GM19043 (cell line): ENCODE measurements around the gene SF3B6.
"Not testable (repeated sequence)": the region's sequence is repeated elsewhere in the genome, so short reads cannot be mapped to it uniquely, and the experiment has no call there.

Source experiments
- ATAC-seq: cut with Tn5 transposase; IDR thresholded peaks from one replicate; pipeline ENCODE4 v1.9.1; 2021; ENCODE audit warnings: low read depth; ENCODE audit not compliant: unreplicated experiment

SF3B6 gene

GRCh38 chr2:24075915-24076848 is at the start of gene SF3B6:
SF3B6 (minus strand) TSS chr2:24076326; CDS start chr2:24076229, 97 bp downstream.
- ATAC-seq = peak; percentile 93

DNA sequence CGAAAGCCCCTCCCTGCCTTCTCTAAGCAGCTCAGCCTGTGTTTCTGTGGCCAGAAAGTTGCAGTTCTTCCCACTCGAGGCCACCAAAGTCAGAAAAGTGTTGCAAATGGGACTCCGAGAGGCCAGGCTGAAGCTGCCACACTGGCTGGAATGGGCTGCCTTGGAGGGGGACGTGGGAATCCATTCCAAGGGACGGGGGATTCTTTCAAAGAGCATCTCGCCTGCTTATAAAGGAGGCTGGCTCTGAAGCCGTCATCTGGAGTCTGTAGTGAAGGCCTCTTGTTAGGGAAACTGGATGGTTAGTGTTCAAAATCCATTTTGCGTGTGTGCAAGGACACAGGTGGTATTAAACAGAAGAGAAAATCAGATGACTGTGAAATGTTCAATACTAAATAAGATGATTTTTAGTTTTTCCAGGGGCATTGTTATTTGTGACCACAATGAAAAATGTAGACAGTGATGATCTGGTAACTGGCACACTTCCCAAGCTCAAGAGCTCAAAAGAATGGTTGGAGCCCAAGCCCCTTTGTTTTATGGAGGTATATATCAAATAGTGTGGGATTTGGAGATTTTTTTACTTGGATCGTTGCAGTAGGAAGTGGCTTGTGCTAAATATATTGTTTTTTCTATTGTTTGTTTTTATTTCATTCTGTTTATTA is 47.9 kb upstream of the SF3B6 start:
- peak; percentile 17 for ATAC-seq

- ATAC-seq = peak; percentile 89
Measured at GRCh38 chr2:24123195-24123921, 47.2 kb upstream of the SF3B6 start, which contains the start of the genes FAM228B and PFN4. FAM228B (plus strand) TSS chr2:24123469; CDS start chr2:24124362, 893 bp downstream. PFN4 (minus strand) TSS chr2:24123334; CDS start chr2:24122535, 799 bp downstream.

- ATAC-seq = no peak
Measured at GRCh38 chr2:24122366-24123194, 46.5 kb upstream of the SF3B6 start.

DNA sequence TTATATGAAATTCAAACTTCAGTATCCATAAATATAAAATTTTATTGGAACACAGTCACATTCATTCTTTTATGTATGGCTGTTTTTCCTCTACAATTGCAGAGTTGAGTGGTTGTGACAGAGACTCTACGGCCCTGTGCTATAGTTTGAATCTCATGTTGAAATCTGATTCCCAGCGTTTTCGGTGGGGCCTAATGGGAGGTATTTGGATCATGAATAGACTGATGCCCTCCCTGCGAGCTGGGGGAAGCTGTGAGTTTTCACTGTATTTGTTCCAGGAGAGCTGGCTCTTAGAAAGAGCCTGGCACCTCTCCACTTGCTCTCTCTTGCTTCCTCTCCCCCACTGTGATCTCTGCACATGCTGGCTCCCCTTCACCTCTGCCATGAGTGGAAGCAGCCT is 45.3 kb upstream of the SF3B6 start:
- no peak for ATAC-seq

DNA sequence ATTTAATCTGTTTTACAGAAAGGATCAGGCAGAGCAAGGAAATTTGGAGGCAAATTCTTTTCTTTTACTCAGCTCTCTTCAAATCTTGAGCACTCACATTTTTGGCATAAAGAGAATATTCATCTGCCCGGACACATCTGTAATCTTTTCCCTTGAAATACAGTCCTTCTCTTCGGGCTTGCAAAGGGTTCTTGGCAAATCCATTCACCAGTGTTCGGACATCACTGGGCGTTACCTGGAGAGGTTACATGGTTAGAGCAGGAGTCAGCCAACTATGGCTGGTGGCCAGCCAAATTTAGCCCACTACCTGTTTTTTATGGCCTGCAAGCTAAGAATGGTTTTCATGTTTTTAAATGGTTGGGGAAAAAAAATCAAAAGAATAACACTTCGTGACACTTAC is 44.9 kb upstream of the SF3B6 start:
- no peak for ATAC-seq

- no peak for ATAC-seq
Measured at GRCh38 chr2:24117902-24118301, 41.8 kb upstream of the SF3B6 start.

DNA sequence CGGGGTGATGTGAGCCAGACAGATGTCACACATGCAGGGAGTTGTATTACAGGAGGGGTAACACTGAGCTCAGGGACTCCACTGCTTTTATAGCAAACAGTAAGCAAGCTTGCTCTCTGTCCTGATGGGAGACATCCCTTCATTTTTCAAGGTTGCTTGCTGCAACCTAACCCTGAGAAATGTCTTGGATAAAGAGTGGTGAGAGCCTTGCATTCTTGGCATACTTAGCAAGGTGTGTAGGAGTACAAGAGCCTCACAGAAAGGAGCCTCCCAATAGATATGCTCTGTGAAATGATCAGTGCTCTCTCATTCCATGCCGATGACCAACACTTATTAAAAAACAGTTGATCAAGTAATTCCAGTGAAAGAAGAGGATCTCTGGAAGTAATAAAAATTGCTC is 38.9 kb upstream of the SF3B6 start:
- no peak for ATAC-seq

GRCh38 chr2:24111407-24111901 is 35.3 kb upstream of the SF3B6 start:
- ATAC-seq = no peak

DNA sequence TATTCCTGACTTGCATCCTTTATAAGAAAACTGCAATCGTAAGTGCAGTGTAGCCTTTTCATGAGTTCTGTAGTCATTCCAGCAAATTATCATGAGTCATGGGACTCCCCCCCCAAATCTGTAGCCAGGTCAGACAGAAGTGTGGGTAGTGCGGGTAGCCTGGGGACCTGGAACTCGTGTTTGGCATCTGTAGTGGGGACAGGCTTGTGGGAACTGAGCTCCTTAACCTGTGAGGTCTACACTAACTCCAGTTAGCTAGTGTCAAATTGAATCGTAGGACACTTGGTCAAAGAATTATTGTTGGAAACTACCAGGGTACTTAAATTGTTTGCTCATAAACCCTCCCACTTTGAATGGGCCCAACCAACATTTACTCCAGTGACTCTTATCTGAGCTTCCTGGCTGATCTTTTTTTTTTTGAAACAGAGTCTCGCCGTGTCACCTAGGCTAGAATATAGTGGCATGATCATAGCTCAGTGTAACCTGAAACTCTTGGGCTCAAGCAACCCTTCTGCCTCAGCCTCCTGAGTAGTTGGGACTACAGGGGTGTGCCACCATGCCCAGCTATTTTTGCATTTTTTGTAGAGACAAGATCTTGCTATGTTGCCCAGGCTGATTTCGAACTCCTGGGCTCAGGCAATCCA is 34.7 kb upstream of the SF3B6 start:
- ATAC-seq = no peak

DNA sequence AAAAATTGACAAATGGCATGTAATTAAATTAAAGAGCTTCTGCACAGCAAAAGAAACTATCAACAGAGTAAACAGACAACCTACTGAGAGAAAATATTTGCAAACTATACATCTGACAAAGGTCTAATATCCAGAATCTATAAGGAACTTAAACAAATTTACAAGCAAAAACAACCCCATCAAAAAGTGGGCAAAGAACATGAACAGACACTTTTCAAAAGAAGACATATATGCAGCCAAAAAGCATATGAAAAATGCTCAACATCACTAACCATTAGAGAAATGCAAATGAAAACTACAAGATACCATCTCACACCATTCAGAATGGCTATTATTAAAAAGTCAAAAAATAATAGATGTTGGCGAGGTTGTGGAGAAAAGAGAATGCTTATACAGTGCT is 33.3 kb upstream of the SF3B6 start:
- ATAC-seq = not testable (repeated sequence)

DNA sequence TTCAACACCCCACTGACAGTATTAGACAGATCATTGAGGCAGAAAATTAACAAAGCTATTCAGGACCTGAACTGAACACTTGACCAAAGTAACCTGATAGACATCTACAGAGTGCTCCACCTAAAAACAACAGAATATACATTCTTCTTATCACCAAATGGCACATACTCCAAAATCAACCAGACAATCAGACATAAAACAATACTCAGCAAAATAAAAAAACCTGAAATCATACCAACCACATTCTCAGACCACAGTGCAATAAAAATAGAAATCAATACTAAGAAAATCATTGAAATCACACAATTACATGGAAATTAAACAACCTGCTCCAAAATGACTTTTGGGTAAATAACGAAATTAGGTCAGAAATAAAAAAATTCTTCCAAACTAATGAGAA is 31.2 kb upstream of the SF3B6 start:
- no peak for ATAC-seq

- no peak for ATAC-seq
Measured at GRCh38 chr2:24106786-24107185, 30.7 kb upstream of the SF3B6 start.

DNA sequence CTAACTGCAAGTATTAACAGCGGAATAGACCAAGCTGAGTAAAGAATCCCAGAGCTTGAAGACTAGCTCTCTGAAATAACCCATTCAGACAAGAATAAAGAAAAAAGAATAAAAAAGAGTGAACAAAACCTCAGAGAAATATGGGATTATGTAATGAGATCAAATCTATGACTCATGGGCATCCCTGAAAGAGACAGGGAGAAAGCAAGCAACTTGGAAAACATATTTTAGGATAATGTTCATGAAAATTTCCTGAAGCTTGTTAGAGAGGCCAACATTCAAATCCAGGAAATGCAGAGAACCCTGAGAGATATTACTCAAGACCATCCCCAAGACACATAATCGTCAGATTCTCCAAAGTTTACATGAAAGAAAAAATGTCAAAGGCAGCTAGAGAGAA is 29.7 kb upstream of the SF3B6 start:
- no peak for ATAC-seq

GRCh38 chr2:24104906-24105305 is 28.8 kb upstream of the SF3B6 start:
- ATAC-seq = no peak

GRCh38 chr2:24104110-24104650 is 28.1 kb upstream of the SF3B6 start:
- no peak for ATAC-seq

GRCh38 chr2:24102677-24103076 is 26.6 kb upstream of the SF3B6 start:
- ATAC-seq = no peak

GRCh38 chr2:24101992-24102391 is 25.9 kb upstream of the SF3B6 start:
- ATAC-seq = no peak

DNA sequence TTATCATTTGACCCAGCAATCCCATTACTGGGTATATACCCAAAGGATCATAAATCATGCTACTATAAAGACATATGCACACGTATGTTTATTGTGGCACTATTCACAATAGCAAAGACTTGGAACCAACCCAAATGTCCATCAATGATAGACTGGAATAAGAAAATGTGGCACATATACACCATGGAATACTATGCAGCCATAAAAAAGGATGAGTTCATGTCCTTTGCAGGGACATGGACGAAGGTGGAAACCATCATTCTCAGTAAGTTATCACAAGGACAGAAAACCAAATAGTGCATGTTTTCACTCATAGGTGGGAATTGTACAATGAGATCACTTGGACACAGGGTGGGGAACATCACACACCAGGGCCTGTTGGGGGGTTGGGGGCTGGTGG is 24.6 kb upstream of the SF3B6 start:
- not testable (repeated sequence) for ATAC-seq
